HG02970 (cell line): Measurements from ENCODE around the gene AMIGO2.
"Not testable (repeated sequence)": the region's sequence is repeated elsewhere in the genome, so short reads cannot be mapped to it uniquely, and the experiment has no call there.

ENCODE experiments used
- ATAC-seq: cut with Tn5 transposase; IDR thresholded peaks from one replicate; pipeline ENCODE4 v1.9.1; 2021; ENCODE audit warnings: mild to moderate bottlenecking, moderate library complexity, moderate number of reproducible peaks; ENCODE audit not compliant: unreplicated experiment, low FRiP score

AMIGO2 gene

DNA sequence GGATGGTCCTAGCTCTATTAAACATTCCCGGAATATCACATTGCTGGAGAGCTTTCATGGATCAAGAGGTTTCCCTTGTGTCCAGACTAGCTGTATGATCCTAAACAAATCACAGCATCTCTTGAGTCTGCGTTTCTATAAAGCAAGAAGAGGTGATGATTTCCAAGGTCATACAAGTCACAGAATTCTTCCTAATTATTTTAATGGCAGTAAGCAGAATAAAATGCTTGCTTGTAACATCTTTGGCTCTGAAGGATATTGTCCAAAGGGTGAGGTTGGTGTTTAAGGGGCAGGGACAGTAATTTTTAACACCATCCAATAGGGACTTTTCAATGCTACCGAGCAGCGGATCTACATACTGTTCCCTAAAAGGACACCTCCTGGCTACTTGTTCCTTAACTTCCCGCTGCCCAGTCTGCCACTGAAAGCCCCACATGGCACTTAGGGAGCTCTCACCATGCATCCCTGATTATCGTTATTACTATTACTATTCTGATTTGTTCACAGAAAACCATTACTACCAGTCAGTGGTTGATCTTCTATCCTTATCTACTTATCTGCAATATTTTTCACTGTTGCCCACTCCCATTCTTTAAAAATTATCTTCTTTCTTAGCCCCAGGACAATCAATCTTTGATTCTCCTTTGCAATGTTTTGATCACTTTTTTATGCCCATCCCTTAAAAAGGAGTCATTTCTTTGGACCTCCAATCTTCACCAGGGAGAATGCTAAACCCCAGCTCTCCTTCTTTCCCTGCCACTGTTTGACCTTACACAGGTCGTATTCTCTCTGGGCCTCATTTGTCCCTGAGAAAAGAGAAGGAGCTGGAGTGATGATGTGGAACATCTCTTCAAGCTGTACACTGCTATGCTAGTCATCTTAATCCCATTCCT, 4.3 kb downstream of the AMIGO2 start:
- no peak for ATAC-seq

DNA sequence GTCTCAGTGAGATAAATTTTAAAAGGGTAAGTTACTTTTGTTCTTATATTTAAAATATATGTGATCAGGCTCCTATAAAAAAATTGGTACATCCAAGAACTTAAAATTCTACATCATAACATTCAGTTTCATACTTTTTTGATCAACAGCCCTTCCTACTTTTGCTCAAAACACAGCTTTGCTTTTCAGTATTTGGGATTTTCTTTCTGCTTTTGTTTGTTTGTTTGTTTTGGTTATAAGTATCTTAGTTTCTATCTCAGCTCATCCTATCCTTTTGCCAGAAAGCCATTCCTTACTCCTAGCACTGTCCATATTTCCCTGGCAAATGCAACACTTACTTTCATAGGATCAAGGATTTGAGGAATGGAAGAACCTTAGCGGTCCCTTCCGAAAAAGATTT, 5.0 kb downstream of the AMIGO2 start:
- no peak for ATAC-seq

DNA sequence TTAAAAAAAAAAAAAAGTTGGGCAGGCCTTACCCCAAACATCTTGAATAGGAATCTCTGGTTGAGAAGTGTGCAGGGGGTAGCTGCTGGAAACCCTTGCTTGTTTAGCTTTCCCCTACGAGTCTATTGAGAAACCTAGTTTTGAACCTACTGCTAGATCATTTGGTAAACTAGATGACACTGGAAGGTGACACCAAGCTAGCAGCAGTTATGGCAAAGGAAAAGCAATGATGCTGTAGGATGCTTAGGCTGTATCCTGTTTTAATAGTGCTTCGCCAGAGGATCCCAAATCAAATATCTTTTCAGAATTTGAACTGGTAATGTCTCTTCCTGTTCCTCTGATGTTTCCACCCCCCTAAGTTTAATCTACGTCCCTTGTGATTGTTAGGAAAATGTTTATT, 5.8 kb downstream of the AMIGO2 start:
- no peak for ATAC-seq

DNA sequence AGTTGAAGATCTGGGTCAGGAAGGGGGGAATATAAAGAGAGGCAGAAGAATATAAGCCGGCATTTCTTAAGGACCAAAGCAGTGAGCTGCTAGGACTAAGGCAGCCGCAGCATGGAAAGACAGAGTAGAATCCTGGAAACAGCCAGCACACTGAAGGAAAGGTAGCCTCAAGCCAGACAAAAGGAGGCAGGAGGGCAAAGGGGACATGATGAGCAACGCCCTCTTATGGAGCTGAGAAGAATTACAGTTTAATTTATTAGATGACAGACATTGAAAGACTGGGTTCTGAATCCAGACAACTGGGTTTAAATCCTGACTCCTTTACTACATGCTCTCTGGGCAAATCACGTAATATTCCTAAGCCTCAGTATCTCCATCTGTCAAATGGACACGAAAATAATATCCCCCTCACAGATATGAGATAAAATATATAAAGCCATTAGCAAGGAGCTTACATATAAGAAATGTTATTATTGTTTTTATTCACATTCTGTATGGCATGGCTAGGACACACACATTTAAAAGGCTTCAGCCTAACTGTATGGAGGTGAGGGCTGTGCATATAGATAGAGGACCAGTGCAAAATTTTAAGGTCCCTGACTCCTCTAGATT, 8.4 kb downstream of the AMIGO2 start:
- ATAC-seq = no peak

DNA sequence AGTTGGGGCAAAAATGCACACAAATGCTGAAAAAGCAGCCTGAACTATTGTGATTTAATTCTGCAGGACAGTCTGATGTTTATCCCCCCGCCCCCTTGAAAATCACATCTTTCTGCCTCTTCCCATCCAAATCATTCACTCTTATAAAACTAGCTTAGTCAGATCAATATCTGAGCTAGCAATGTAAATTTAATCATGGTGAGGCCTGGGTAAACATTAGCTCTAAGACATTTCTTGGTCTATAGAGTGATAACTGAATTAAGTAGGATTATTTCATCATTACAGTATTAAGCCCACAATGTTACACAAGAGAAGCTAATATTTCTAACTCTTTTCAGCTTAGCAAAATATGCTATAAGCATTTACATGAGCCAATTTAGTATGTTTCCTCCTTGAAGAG, 9.4 kb downstream of the AMIGO2 start:
- no peak for ATAC-seq

DNA sequence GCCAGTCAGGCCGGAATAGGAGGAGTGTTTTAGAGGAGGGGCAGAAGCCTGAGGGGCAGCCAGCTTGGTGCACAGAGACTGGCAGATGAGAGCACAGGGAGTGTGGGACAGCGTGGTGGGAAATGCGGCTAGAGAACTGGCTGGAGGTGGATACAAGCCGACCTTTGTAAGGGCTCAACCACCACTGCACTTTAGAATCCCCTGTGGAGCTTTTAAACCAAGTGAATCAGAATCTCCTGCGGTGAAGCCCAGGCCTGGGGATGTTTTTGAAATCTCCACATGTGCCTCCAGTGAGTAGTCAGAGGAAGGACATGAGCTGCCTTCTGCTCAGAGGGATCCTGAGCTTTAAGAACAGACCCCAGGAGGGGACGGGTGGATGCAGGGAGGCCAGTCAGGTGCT, 11.2 kb downstream of the AMIGO2 start:
- no peak for ATAC-seq

DNA sequence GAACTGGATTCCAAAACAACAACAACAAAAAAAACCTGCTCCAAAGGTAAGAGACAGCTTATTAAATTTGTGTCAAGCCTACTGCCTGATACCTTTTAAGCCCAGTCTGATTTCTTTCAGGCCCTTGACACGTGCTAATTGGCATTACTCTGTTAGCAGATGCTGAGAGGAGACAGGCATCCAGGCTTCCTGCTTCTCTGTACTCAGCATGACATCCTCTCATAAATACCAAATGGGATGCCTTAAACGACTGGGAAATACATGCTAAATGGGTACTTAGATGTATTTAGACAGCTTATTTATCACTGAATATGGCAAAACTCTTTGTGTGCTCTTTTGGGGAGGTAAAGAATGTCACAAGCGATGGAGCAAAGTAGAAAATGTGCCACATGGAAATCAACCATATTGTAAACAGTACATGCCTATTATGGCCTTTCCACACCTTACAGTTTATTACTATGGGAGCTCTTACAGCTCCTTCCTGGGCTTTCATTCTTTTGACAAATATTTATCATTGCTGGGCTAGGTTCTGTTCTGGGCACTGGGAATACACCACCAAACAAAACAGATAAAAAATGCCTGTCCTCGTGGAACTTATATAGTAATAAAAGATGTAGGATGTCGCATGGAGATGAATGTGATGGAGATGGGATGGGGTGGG, 11.9 kb downstream of the AMIGO2 start:
- ATAC-seq = no peak

DNA sequence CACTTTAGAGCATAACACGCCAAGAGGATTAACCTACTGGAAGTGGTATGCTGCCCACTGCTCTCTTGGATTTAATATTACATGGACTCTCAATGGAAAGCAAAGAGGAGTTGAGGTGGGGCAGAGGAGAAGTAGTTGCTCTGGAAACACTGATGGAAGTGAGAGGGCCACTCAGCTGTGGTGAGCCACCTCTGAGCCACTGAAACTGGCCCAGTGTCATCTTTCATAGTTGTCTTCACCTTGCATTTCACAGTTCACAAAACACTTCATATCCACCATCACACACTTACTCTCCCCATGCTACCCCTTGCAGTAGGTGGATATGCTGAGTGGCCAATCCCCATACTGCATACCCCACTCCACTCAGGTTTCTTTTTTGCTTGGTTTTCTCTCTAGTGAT, 12.6 kb downstream of the AMIGO2 start:
- ATAC-seq = no peak

DNA sequence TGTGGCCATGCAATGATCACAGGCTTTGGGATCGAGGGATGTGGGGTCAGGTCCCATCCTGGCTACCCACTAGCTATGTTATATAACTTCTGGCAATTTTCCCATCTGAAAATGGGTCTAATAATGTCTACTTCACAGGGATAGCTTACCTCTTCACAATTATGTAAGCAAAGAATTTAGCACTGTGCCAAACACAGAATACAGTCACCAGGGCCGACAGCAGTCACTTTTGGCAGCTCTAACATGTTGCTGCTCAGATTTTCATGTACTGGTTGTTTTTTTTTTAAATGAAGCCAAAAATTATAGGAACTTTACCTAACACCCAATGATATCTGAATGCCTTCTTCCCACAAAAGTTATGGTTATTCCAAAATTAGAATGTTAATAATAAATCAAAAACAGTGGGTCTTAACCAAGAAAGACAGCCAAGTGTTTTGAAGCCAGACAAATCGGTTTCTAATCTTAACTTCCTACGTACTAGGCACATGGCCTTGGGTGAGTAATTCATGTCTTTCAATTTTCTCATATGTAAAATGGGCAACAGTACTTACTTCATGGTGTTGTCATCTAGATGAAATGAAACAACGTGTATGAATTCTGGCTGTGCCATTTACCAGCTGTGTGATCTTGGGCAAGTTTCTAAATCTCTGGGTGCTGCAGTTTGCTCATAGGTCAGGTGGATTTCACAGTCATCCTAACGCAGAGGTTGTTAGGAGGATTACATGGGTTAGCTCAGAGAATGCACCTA, 13.3 kb downstream of the AMIGO2 start:
- no peak for ATAC-seq

DNA sequence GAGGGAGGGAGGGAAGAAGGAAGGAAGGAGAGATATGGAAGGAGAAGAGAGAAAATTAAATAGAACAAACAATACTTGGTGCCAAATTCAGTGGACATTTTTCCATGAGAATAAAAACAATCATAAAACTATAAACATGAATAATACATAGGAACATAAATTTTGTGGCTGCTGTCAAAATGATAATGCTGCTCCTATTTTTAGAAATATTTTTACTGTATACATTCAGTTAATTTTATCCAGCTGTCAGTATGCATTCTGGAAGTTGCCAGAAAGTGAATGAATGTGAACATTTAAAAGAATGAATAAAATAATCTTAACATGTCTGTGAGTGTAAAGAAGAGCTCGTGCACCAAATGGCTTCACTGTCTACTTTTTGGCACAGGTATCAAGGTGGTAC, 14.2 kb downstream of the AMIGO2 start:
- no peak for ATAC-seq

DNA sequence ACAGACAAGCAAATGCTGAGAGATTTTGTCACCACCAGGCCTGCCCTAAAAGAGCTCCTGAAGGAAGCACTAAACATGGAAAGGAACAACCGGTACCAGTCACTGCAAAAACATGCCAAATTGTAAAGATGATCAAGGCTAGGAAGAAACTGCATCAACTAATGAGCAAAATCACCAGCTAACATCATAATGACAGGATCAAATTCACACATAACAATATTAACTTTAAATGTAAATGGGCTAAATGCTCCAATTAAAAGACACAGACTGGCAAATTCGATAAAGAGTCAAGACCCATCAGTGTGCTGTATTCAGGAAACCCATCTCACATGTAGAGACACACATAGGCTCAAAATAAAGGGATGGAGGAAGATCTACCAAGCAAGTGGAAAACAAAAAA, 21.1 kb downstream of the AMIGO2 start:
- ATAC-seq = not testable (repeated sequence)

DNA sequence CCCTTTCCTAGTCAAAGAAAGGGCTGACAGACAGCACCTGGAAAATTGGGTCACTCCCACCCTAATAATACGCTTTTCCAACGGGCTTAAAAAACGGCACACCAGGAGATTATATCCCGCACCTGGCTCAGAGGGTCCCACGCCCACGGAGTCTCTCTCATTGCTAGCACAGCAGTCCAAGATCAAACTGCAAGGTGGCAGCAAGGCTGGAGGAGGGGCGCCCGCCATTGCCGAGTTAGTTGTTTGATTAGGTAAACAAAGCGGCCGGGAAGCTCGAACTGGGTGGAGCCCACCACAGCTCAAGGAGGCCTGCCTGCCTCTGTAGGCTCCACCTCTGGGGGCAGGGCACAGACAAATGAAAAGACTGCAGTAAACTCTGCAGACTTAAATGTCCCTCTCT, 22.8 kb downstream of the AMIGO2 start:
- ATAC-seq = not testable (repeated sequence)

DNA sequence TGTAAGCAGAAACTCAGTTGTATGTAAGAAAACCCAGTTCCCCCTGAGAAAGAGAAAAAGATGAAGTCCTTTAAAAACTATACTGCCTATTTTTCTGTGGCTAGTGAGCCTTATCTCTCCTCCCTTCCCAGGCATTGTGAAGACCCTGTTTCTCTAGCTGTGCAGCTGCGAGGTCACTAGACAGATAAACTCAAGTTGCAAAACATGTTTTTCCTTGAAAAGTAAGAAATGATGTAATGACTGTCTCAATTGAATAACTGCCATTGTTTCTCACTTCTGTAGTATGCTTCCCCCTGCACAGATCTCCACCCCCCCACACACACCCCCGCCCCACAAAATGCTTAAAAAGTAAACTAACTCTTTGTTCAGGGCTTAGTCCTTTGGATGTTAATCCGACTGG, 23.9 kb downstream of the AMIGO2 start:
- ATAC-seq = not testable (repeated sequence)

DNA sequence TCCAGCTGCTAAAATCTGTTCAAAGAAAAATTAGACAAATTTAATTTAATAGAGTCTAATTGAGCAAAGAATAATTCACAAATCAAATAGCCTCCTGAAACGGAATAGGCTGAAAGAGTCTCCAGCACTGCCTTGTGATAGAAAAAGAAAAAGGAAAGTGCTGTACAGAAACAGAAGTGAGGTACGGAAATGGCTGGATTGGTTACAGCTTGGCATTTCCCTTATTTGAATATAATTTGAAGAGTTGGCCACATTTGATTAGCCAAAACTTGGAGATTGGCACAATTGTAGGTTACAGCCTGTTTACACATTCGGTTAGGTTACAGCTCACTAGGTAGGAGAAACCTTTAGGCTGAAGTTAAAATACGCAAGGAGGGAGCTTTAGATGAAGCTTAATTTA, 25.1 kb downstream of the AMIGO2 start:
- ATAC-seq = no peak

DNA sequence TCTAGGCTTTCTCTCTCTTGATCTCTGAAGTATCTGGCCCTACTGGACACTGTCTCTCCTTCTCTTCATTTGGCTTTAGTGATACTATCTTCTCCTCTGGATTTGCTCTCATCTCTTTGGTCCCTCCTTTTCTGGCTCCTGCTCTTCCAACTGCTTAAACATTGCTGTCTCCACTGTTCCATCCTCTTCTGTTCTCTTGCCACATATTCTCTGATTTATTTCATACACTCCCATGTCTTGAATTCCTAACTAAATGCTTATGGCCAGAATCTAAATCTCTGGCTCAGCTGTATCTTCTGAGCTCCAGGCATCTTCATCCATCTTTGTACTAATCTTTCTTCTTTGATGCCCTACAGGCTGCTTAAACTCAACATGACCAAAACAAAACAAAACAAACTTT, 25.8 kb downstream of the AMIGO2 start:
- no peak for ATAC-seq

DNA sequence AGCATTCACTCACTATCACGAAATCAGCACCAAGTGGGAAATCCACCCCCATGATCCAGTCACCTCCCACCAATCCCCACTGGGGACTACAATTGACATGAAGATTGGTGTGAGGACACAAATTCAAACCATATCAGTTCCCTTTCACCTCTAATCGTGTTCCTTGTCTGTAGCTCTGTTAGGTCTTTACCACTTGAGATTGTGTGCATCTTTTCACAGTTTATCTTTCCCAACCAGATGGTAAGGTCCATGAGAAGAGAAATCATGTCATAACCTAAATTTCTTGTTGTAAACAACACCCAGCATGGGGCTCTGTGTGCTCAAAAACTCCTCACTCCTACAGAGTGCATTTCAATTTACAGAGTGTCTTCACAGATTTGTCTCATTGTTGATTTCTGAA, 27.5 kb downstream of the AMIGO2 start:
- no peak for ATAC-seq

DNA sequence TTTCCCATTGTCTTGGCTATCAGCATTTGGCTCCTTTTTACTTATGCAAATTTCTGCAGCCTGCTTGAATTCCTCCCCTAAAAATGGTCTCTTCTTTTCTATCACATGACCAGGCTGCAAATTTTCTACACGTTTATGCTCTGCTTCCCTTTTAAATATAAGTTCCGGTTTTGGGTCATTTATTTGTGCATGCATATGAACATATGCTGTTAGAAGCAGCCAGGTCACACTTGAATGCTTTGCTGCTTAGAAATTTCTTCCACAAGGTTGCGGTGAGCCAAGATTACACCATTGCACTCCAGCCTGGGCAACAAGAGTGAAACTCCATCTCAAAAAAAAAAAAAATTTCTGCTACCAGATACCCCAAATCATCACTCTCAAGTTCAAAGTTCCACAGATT, 28.5 kb downstream of the AMIGO2 start:
- ATAC-seq = not testable (repeated sequence)

DNA sequence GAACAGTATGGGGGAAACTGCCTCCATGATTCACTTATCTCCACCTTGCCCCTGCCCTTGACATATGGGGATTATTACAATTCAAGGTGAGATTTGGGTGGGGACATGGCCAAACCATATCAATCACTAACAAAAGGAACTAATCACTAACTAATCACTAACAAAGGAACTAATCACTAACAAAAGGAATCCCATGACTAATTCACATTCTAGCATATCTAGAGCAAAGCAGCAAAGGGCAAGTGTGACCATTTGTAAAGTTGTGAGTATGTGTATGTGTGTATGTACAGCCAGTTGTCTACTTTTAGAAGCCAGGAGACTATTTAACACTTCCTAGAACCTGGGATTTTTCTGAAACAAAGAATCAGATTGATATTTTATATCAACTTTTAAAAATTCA, 31.2 kb downstream of the AMIGO2 start:
- ATAC-seq = no peak

DNA sequence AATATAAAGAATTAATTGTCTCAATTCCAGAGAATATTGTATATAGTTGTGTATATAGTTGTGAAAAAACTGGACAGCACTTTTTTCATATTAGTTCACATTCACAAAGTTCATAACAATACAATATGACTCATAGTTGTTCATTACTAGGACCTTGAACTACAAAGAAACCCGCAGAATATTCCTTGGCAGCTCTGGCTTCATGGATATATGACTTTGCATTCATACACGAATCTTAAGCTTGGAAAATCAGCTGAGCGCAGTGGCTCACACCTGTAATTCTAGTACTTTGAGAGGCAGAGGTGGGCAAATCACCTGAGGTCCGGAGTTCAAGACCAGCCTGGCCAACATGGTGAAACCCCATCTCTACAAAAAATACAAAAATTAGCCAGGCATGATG, 38.4 kb downstream of the AMIGO2 start:
- ATAC-seq = no peak

DNA sequence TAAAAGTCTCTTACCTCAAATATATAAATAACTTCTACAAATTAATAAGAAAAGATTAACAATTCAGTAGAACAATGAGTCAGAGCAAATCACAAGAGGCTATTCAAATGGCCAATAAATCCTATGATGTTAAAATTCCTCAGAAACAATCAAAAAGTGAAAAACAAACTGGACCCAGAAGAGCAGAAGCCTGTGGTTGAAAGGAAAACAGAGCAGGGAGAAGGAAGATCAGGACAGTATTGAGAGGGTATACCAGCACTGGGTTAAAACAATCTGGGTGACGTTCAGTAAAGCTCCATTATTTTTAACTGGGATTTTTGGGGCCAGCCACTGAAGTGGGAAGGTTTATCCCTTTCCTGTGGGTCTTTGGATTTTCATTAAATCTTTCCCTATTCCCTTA, 40.0 kb downstream of the AMIGO2 start:
- no peak for ATAC-seq

DNA sequence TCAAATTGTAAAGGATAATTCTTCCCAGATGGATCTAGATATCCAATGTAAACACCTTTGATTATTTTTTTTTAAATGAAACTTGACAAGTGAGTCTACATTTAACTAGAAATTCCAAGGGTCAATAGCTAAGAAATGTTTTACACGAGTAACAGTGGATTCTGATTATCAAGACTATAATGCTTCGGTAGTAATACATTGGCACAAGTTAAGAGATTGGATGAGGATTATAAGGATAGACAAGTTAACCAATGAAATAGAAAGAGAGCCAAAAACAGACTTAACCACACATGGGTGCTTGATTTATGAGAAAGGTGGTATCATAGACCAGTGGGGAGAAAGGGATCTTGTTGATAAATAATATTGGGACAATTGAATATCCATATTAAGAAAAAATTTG, 40.7 kb downstream of the AMIGO2 start:
- no peak for ATAC-seq
